ENCODE measurements around the gene MYD88.

The MYD88 gene

GRCh38 chr3:38121832-38122461 is 16.5 kb upstream of the MYD88 start:
- Histone ChIP-seq H3K36me3 (ENCODE audit: control insufficient read depth, insufficient read depth, low read length) (peaks cover 34% of the 10 kb centered on the region), H3K4me3 (replicated peaks; ENCODE audit: low read depth, low read length) (no peak overlapping the region), H3K27me3 (replicated peaks; ENCODE audit: control insufficient read depth, insufficient read depth, low read length) (no peaks in the 10 kb centered on the region)
- TF ChIP-seq CTCF (IDR thresholded peaks at IDR 0.05; ENCODE audit: insufficient read depth, low read length, poor library complexity, severe bottlenecking) = no peak
- DNase-seq (ENCODE audit: extremely low read depth, insufficient read length) = no peak

DNA sequence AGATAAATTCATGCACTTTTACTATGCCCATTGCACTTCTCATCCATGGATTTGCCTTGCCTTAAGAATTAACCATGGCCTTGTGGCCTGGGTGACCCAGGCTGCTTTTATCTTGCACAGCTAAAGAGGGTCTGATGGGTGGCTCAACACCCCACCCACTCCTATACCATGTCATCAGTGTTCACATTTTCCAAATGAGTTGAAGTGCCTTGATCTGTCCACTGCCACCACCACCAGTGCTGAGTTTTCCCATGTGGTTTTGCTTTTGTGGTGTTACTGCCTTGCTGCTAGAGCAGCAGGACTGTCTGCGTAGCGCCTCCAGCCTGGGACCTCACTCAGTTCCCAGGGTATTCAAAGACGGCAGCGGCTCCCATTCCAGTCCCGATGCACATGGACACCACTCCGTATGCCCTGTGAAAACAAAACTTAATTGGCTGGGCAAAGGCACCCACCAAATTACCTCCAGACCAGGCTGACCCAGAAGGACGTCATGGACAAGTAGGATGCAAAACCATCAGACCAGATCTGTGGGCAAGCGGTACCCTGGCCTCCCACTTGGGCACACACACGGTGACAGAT is 15.7 kb upstream of the MYD88 start:
- DNase-seq (ENCODE audit: extremely low read depth, insufficient read length) = no peak
- no peaks in the 10 kb centered on the region for H3K27me3 ChIP-seq (replicated peaks; ENCODE audit: control insufficient read depth, insufficient read depth, low read length)
- TF ChIP-seq CTCF (IDR thresholded peaks at IDR 0.05; ENCODE audit: insufficient read depth, low read length, poor library complexity, severe bottlenecking) = no peak
- H3K36me3 ChIP-seq (ENCODE audit: control insufficient read depth, insufficient read depth, low read length) = peaks cover 38% of the 10 kb centered on the region
- H3K4me3 ChIP-seq (replicated peaks; ENCODE audit: low read depth, low read length) = no peak overlapping the region

- Histone ChIP-seq H3K36me3 (ENCODE audit: control insufficient read depth, insufficient read depth, low read length) (peaks cover 46% of the 10 kb centered on the region), H3K4me3 (replicated peaks; ENCODE audit: low read depth, low read length) (no peak overlapping the region), H3K27me3 (replicated peaks; ENCODE audit: control insufficient read depth, insufficient read depth, low read length) (no peaks in the 10 kb centered on the region)
- no peak for DNase-seq (ENCODE audit: extremely low read depth, insufficient read length)
- no peak for TF ChIP-seq CTCF (IDR thresholded peaks at IDR 0.05; ENCODE audit: insufficient read depth, low read length, poor library complexity, severe bottlenecking)
These were observed 13.9 kb upstream of the MYD88 start for GRCh38 chr3:38124324-38125122.

GRCh38 chr3:38125305-38126120 is 12.9 kb upstream of the MYD88 start:
- no peak for TF ChIP-seq CTCF (IDR thresholded peaks at IDR 0.05; ENCODE audit: insufficient read depth, low read length, poor library complexity, severe bottlenecking)
- Histone ChIP-seq H3K27me3 (replicated peaks; ENCODE audit: control insufficient read depth, insufficient read depth, low read length) (no peaks in the 10 kb centered on the region), H3K36me3 (ENCODE audit: control insufficient read depth, insufficient read depth, low read length) (peaks cover 48% of the 10 kb centered on the region), H3K4me3 (replicated peaks; ENCODE audit: low read depth, low read length) (no peak overlapping the region)
- DNase-seq (ENCODE audit: extremely low read depth, insufficient read length) = no peak

GRCh38 chr3:38126121-38126892 is 12.2 kb upstream of the MYD88 start:
- TF ChIP-seq CTCF (IDR thresholded peaks at IDR 0.05; ENCODE audit: insufficient read depth, low read length, poor library complexity, severe bottlenecking) = no peak
- H3K36me3 ChIP-seq (ENCODE audit: control insufficient read depth, insufficient read depth, low read length) = peaks cover 46% of the 10 kb centered on the region
- no peak for DNase-seq (ENCODE audit: extremely low read depth, insufficient read length)
- H3K27me3 ChIP-seq (replicated peaks; ENCODE audit: control insufficient read depth, insufficient read depth, low read length) = no peaks in the 10 kb centered on the region
- H3K4me3 ChIP-seq (replicated peaks; ENCODE audit: low read depth, low read length) = no peak overlapping the region

Measured in GM06990 (cell line).